Measurements from ENCODE around the gene CYCS. TPM values are rescaled to one million over a fixed set of nuclear protein-coding genes. Genes with fewer than 3 reads are reported as not detected.

Gene CYCS
- total RNA-seq, 3 donors from 2014 or later (not counting 1 experiment from before 2014, with no cell fraction given): 124 to 197 (median 167) TPM

DNA sequence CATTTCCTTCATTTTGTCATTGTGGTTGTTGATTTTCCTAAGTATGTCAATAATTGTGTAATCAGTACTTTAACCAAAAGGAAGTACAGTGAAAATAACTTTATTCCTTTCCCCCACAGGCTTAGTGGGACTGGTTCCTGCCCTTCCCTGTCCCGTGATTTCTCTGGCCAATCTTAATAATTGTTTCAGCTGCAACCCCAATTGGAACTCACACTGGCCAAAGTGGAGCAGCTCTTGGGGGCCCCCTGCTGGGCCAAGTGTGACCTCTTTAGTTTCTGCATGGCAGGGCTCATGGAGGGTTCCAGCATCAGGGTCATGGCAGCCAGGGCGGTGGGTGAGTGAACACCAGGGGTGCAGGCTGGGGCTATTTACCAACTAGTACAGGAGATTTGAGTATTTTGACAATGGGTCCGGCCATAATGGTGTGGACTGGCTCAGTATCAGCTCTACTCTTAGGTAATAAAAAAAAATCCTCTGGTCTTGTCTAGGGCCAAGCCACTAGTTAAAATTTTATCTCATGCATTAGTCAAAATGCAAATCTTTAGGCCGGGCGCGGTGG is 31.7 kb downstream of the CYCS start:
- Histone ChIP-seq H3K36me3 (ENCODE audit: control insufficient read depth, insufficient read depth, low read length) (no peaks in the 10 kb centered on the region), H3K27me3 (ENCODE audit: control insufficient read depth, insufficient read depth, low read length) (no peaks in the 10 kb centered on the region), H3K4me1 (ENCODE audit: control insufficient read depth, insufficient read depth, low read length) (peaks cover 4% of the 10 kb centered on the region), H3K27ac (ENCODE audit: low read length) (no peak overlapping the region), H3K9me3 (ENCODE audit: control insufficient read depth, insufficient read depth, low read length) (no peaks in the 10 kb centered on the region), H3K4me3 (ENCODE audit: low read length) (no peak overlapping the region)
- peaks cover 0 to 3% of the 10 kb centered on the region in 2 donors for H3K27me3 Mint-ChIP-seq (ENCODE audit: low read depth in 2 of 2)
- no peak overlapping the region for H3K27ac Mint-ChIP-seq
- WGBS (ENCODE audit: insufficient coverage): 40% methylated on average over 3 of the region's 6 CpGs
- no peak overlapping the region for H3K4me3 Mint-ChIP-seq
- H3K36me3 Mint-ChIP-seq: no peaks in the 10 kb centered on the region
- peaks cover 6 to 7% of the 10 kb centered on the region in 2 donors for H3K4me1 Mint-ChIP-seq
- intact Hi-C loops (cut with micrococcal nuclease): loop anchor here (10.0 kb wide), 1 partner anchor 179 kb away; no protein-coding TSS in a partner anchor
- peak; percentile 86 to 90 (median 90) for ATAC-seq
- H3K9me3 Mint-ChIP-seq: no peaks in the 10 kb centered on the region
- DNase-seq: peak; percentile 73 to 82
- TF ChIP-seq, protein P1, sequence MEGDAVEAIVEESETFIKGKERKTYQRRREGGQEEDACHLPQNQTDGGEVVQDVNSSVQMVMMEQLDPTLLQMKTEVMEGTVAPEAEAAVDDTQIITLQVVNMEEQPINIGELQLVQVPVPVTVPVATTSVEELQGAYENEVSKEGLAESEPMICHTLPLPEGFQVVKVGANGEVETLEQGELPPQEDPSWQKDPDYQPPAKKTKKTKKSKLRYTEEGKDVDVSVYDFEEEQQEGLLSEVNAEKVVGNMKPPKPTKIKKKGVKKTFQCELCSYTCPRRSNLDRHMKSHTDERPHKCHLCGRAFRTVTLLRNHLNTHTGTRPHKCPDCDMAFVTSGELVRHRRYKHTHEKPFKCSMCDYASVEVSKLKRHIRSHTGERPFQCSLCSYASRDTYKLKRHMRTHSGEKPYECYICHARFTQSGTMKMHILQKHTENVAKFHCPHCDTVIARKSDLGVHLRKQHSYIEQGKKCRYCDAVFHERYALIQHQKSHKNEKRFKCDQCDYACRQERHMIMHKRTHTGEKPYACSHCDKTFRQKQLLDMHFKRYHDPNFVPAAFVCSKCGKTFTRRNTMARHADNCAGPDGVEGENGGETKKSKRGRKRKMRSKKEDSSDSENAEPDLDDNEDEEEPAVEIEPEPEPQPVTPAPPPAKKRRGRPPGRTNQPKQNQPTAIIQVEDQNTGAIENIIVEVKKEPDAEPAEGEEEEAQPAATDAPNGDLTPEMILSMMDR (IDR thresholded peaks at IDR 0.05): peak; percentile 82

GRCh38 chr7:25091779-25092178 is 33.3 kb downstream of the CYCS start:
- Mint-ChIP-seq H3K4me1 (peaks cover 6 to 7% of the 10 kb centered on the region in 2 donors), H3K27me3 (ENCODE audit: low read depth in 2 of 2) (peaks cover 0 to 3% of the 10 kb centered on the region in 2 donors), H3K9me3 (no peaks in the 10 kb centered on the region), H3K4me3 (no peak overlapping the region), H3K27ac (no peak overlapping the region), H3K36me3 (no peaks in the 10 kb centered on the region)
- H3K27ac ChIP-seq (ENCODE audit: low read length): no peak overlapping the region
- DNase-seq (no peak), ATAC-seq (no peak)
- H3K9me3 ChIP-seq (ENCODE audit: control insufficient read depth, insufficient read depth, low read length): no peaks in the 10 kb centered on the region
- no peaks in the 10 kb centered on the region for H3K27me3 ChIP-seq (ENCODE audit: control insufficient read depth, insufficient read depth, low read length)
- H3K36me3 ChIP-seq (ENCODE audit: control insufficient read depth, insufficient read depth, low read length): no peaks in the 10 kb centered on the region
- no peak overlapping the region for H3K4me3 ChIP-seq (ENCODE audit: low read length)
- TF ChIP-seq, protein P1 (IDR thresholded peaks at IDR 0.05): no peak
- WGBS (ENCODE audit: insufficient coverage): 94% methylated on average over 3 of the region's 4 CpGs
- intact Hi-C loops (cut with micrococcal nuclease): loop anchor here (10.0 kb wide), 1 partner anchor 177 kb away; no protein-coding TSS in a partner anchor
- H3K4me1 ChIP-seq (ENCODE audit: control insufficient read depth, insufficient read depth, low read length): peaks cover 4% of the 10 kb centered on the region

GRCh38 chr7:25091176-25091575 is 33.9 kb downstream of the CYCS start:
- Mint-ChIP-seq H3K27me3 (ENCODE audit: low read depth in 2 of 2) (peaks cover 0 to 3% of the 10 kb centered on the region in 2 donors), H3K9me3 (no peaks in the 10 kb centered on the region), H3K4me1 (peaks cover 6 to 7% of the 10 kb centered on the region in 2 donors), H3K27ac (no peak overlapping the region), H3K4me3 (no peak overlapping the region), H3K36me3 (no peaks in the 10 kb centered on the region)
- no peak for ATAC-seq
- Histone ChIP-seq H3K27ac (ENCODE audit: low read length) (no peak overlapping the region), H3K9me3 (ENCODE audit: control insufficient read depth, insufficient read depth, low read length) (no peaks in the 10 kb centered on the region), H3K4me1 (ENCODE audit: control insufficient read depth, insufficient read depth, low read length) (peaks cover 4% of the 10 kb centered on the region), H3K27me3 (ENCODE audit: control insufficient read depth, insufficient read depth, low read length) (no peaks in the 10 kb centered on the region), H3K36me3 (ENCODE audit: control insufficient read depth, insufficient read depth, low read length) (no peaks in the 10 kb centered on the region), H3K4me3 (ENCODE audit: low read length) (no peak overlapping the region)
- TF ChIP-seq, protein P1 (IDR thresholded peaks at IDR 0.05): no peak
- 58% methylated on average over 1 of the region's 1 CpG for WGBS (ENCODE audit: insufficient coverage)
- DNase-seq: no peak
- intact Hi-C loops (cut with micrococcal nuclease): loop anchor here (10.0 kb wide), 1 partner anchor 176 kb away; no protein-coding TSS in a partner anchor

Data from natural killer cell (primary cell).